GM21528 (cell line): ENCODE results near the gene TFAP2A.

Source experiments
- ATAC-seq: cut with Tn5 transposase; IDR thresholded peaks from one replicate; pipeline ENCODE4 v1.9.1; 2021; ENCODE audit warnings: mild to moderate bottlenecking, moderate library complexity; ENCODE audit not compliant: unreplicated experiment, low FRiP score

TFAP2A gene

GRCh38 chr6:10385524-10386132, 29.2 kb downstream of the TFAP2A start:
- ATAC-seq, result no peak

GRCh38 chr6:10384610-10385523, 30.0 kb downstream of the TFAP2A start:
- ATAC-seq, result no peak

GRCh38 chr6:10384091-10384609, 30.7 kb downstream of the TFAP2A start:
- no peak for ATAC-seq

- ATAC-seq, result no peak
Observed at GRCh38 chr6:10383331-10384090, 31.4 kb downstream of the TFAP2A start.

- no peak for ATAC-seq
Observed at GRCh38 chr6:10382728-10383330, 32.0 kb downstream of the TFAP2A start.

- no peak for ATAC-seq
Observed at GRCh38 chr6:10382322-10382721, 32.6 kb downstream of the TFAP2A start.

GRCh38 chr6:10381830-10382208, 33.1 kb downstream of the TFAP2A start:
- ATAC-seq, result no peak

- ATAC-seq, result no peak
Observed at GRCh38 chr6:10381133-10381829, 33.6 kb downstream of the TFAP2A start.

GRCh38 chr6:10375391-10375969, 39.4 kb downstream of the TFAP2A start:
- ATAC-seq, result no peak

GRCh38 chr6:10373642-10374359, 41.1 kb downstream of the TFAP2A start:
- ATAC-seq, result no peak

- ATAC-seq, result no peak
Observed at GRCh38 chr6:10369896-10370295, 45.0 kb downstream of the TFAP2A start.

GRCh38 chr6:10368861-10369260, 46.0 kb downstream of the TFAP2A start:
- ATAC-seq, result no peak

- no peak for ATAC-seq
Observed at GRCh38 chr6:10363911-10364310, 51.0 kb downstream of the TFAP2A start.

GRCh38 chr6:10362300-10362699, 52.6 kb downstream of the TFAP2A start:
- no peak for ATAC-seq

GRCh38 chr6:10361428-10361827, 53.4 kb downstream of the TFAP2A start:
- no peak for ATAC-seq

GRCh38 chr6:10359581-10359980, 55.3 kb downstream of the TFAP2A start:
- no peak for ATAC-seq

GRCh38 chr6:10355115-10355702, 59.7 kb downstream of the TFAP2A start:
- no peak for ATAC-seq

- ATAC-seq, result no peak
Observed at GRCh38 chr6:10351791-10352190, 63.1 kb downstream of the TFAP2A start.

- no peak for ATAC-seq
Observed at GRCh38 chr6:10350720-10351119, 64.2 kb downstream of the TFAP2A start.
